Chondrocyte (in vitro differentiated cells): ENCODE results near the gene L3MBTL4. TPM values are rescaled to one million over a fixed set of nuclear protein-coding genes. Genes with fewer than 3 reads are reported as not detected.

Experiments
- DNase-seq: peaks from one replicate; pipeline ENCODE4 v3.0.0; 2021; ENCODE audit warnings: mixed read lengths, low spot score
- H3K27ac Mint-ChIP-seq: one replicate; pipeline ENCODE4 v1.8.0; 2021; ENCODE audit warnings: mild to moderate bottlenecking, moderate library complexity, mixed read lengths; ENCODE audit not compliant: unreplicated experiment
- H3K27me3 Mint-ChIP-seq: 2 replicates; pipeline ENCODE4 v1.8.0; 2021; ENCODE audit warnings: low read depth, mixed read lengths
- H3K36me3 Mint-ChIP-seq: 2 replicates; pipeline ENCODE4 v1.8.0; 2021; ENCODE audit warnings: low read depth, mixed read lengths
- H3K4me1 Mint-ChIP-seq: 2 replicates; pipeline ENCODE4 v1.8.0; 2021; ENCODE audit warnings: low read depth, mild to moderate bottlenecking, mixed read lengths
- H3K4me3 Mint-ChIP-seq: one replicate; pipeline ENCODE4 v1.8.0; 2021; ENCODE audit warnings: mild to moderate bottlenecking, moderate library complexity, mixed read lengths; ENCODE audit not compliant: unreplicated experiment
- H3K9me3 Mint-ChIP-seq: 2 replicates; pipeline ENCODE4 v1.8.0; 2021; ENCODE audit warnings: low read depth, mixed read lengths
- total RNA-seq: library from RNA; stranded (reverse); gene quantifications from 3 replicates; pipeline ENCODE4 v1.2.1, GENCODE V29; 2021
- TF ChIP-seq, protein P1 (sequence below): fragments of 200-600 bp; sonication (generic); IDR thresholded peaks from 2 replicates; pipeline ENCODE4 v1.5.0; 2021; ENCODE audit warnings: antibody characterized with exemption, mild to moderate bottlenecking, moderate library complexity

Gene L3MBTL4
- total RNA-seq, 1 donor from 2014 or later, result 1.0 TPM

DNA sequence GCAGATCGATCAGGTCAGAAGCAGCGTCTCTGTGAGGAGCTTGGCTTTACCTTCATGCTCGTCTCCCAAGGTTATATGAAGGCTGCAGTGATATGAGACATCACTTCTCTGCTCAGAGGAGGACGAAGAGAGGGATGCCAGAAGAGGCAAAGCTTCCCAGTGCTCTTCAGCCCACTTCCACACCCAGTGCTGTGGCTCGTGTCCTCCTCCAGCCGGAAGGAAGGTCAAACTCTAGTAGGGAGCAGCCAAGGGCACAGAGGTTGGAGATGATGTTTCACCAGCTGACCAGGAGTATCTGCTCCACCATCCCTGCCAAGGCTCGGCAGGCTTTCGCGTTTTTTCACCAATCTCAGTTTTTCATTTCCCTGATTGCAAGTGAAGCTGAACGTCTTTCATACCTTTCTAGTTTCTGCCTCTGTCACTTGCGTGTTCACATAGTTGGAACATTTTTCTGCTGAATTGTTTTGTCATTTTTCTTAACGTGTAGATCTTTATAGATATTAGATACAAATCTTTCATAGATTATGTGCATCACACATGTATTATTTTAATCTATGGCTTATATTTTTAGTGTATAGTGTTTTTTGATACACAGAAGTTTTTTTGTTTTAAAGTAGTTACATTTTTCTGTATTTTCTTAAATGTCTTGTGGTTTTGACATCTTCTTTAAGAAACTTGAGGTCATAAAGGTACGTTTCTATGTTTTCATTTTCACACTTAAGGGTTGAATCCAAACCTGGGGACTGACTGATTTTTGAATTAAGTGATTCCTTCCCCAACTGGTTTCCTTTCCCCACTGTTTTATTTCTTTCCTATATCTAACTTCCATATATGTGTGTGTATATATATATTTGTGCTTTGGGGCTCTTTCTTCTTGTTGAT is 23.5 kb upstream of the L3MBTL4 start:
- H3K9me3 Mint-ChIP-seq, result no peaks in the 10 kb centered on the region
- H3K27ac Mint-ChIP-seq, result no peak overlapping the region

DNA sequence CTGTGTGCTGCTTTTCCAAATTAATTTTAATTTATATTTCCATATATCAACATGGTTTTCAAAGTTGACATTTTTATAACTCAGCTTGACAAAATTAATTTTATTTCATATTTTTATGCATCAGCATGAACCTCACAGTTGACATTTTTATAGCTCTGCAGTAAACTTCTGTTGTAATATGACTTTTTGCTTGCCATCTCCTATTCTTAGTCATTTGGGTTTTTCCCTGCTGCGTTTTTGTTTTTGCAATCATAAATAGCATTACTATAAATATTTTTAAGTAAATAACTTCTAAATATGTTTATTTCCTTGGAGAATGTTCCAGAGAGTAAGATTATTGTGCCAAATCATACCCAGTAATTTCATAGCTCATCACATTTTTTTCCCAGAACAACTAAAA is 21.0 kb upstream of the L3MBTL4 start:
- TF ChIP-seq, protein P1, sequence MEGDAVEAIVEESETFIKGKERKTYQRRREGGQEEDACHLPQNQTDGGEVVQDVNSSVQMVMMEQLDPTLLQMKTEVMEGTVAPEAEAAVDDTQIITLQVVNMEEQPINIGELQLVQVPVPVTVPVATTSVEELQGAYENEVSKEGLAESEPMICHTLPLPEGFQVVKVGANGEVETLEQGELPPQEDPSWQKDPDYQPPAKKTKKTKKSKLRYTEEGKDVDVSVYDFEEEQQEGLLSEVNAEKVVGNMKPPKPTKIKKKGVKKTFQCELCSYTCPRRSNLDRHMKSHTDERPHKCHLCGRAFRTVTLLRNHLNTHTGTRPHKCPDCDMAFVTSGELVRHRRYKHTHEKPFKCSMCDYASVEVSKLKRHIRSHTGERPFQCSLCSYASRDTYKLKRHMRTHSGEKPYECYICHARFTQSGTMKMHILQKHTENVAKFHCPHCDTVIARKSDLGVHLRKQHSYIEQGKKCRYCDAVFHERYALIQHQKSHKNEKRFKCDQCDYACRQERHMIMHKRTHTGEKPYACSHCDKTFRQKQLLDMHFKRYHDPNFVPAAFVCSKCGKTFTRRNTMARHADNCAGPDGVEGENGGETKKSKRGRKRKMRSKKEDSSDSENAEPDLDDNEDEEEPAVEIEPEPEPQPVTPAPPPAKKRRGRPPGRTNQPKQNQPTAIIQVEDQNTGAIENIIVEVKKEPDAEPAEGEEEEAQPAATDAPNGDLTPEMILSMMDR, result no peak
- H3K9me3 Mint-ChIP-seq, result no peaks in the 10 kb centered on the region
- no peak overlapping the region for H3K27ac Mint-ChIP-seq
- H3K4me3 Mint-ChIP-seq, result no peak overlapping the region
- H3K36me3 Mint-ChIP-seq, result no peaks in the 10 kb centered on the region
- no peak for DNase-seq
- peaks cover 2% of the 10 kb centered on the region for H3K4me1 Mint-ChIP-seq
- H3K27me3 Mint-ChIP-seq, result peaks cover 2% of the 10 kb centered on the region

More for the DNA sequence above, 23.5 kb upstream of the L3MBTL4 start:
- TF ChIP-seq, protein P1, result no peak
- H3K4me1 Mint-ChIP-seq, result peaks cover 9% of the 10 kb centered on the region
- no peak overlapping the region for H3K4me3 Mint-ChIP-seq
- H3K36me3 Mint-ChIP-seq, result no peaks in the 10 kb centered on the region
- H3K27me3 Mint-ChIP-seq, result peaks cover 2% of the 10 kb centered on the region
- DNase-seq, result no peak

DNA sequence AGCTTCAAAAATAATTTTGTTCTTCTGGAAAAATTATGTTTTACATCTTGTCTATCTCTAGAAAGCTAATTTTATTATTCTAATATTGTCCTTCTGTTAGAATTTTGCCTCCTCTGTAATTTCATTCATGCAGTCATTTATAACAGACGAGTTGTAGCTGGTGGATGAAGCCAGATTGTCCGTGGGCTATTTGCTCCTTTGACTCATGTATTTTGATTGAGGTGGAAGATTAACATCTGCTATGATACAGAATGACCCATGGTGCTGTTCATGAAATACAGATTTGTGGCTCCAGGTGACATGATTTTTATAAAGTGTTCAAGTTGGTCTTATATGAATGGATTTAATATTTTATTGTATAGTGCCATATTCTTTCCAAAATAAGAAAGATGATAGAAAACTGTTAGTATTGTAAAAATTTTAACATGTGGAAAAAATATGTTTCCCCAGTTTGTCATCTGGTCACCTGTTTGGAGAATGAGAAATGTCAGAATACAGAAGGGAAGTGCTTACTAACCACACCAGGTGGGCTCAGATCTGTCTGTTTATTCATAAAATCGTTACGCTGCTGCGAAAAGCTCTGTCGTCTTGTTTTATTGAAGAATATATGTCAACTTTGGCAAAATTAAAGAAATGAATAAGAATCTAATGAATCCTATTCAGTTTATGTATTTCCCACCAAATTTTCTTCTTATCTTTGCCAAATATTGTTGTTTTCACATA is 20.4 kb upstream of the L3MBTL4 start:
- no peak overlapping the region for H3K4me3 Mint-ChIP-seq
- peaks cover 2% of the 10 kb centered on the region for H3K27me3 Mint-ChIP-seq
- TF ChIP-seq, protein P1, result no peak
- no peaks in the 10 kb centered on the region for H3K36me3 Mint-ChIP-seq
- H3K27ac Mint-ChIP-seq, result no peak overlapping the region
- H3K9me3 Mint-ChIP-seq, result no peaks in the 10 kb centered on the region
- no peak for DNase-seq
- H3K4me1 Mint-ChIP-seq, result peaks cover 2% of the 10 kb centered on the region

DNA sequence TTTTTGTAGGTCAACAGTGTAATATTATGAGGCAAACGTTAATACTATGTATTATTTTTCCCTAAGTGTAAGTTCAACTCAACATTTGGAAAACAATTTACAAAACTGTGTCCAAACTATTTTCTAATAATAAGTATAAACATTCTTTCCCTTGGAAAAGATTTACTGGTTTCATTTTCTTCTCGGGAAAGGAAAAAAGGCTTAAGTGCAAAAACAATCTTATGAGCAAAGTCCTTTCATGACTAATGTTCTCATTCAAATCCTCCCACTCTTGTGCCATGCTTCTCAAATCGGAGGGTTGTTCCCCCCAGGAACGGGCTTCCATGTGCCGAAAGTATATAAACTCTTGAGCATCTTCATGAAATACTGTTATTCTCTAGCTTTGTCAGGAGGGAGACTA is 19.8 kb upstream of the L3MBTL4 start:
- peaks cover 2% of the 10 kb centered on the region for H3K4me1 Mint-ChIP-seq
- no peak for DNase-seq
- TF ChIP-seq, protein P1, result no peak
- H3K9me3 Mint-ChIP-seq, result no peaks in the 10 kb centered on the region
- peaks cover 2% of the 10 kb centered on the region for H3K27me3 Mint-ChIP-seq
- H3K4me3 Mint-ChIP-seq, result no peak overlapping the region
- H3K27ac Mint-ChIP-seq, result no peak overlapping the region
- H3K36me3 Mint-ChIP-seq, result no peaks in the 10 kb centered on the region

DNA sequence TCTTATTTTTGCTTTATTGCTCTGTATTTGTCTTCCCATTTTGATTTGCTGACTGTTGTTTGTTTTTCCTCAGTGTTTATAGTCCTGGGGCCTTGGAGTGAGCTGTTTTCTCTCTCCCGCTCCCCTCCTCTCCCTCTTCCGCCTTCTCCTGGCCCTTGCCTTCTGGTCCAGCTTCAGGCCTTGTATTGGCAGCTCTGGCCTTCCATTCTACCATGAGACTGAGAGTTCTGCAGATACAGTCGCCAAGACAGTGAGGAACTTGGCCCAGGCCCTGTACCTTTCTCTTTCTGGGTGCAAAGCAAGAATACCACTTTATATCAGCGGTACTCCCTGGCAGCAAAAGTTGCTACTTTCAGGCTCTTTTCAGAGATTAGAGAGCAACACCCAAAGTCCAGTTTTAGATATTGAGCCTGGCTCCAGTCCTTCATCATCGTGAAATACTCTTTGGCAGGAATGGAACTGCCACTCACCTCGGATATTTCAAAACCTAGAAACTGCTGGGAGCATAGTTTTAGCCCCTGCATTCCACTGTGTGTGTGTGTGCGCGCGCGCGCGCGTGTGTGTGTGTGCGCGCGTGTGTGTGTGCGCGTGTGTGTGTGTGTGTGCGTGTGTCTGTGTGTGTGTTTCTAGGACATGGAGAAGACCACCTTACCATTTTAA is 17.1 kb upstream of the L3MBTL4 start:
- Mint-ChIP-seq H3K36me3 (no peaks in the 10 kb centered on the region), H3K27me3 (no peaks in the 10 kb centered on the region), H3K4me3 (no peak overlapping the region), H3K9me3 (no peaks in the 10 kb centered on the region), H3K27ac (no peak overlapping the region), H3K4me1 (peaks cover 2% of the 10 kb centered on the region)
- no peak for DNase-seq
- TF ChIP-seq, protein P1, result no peak
